ENCODE data around the gene ARHGAP6.
"Not testable (repeated sequence)": the region's sequence is repeated elsewhere in the genome, so short reads cannot be mapped to it uniquely, and the experiment has no call there.

ARHGAP6 gene

DNA sequence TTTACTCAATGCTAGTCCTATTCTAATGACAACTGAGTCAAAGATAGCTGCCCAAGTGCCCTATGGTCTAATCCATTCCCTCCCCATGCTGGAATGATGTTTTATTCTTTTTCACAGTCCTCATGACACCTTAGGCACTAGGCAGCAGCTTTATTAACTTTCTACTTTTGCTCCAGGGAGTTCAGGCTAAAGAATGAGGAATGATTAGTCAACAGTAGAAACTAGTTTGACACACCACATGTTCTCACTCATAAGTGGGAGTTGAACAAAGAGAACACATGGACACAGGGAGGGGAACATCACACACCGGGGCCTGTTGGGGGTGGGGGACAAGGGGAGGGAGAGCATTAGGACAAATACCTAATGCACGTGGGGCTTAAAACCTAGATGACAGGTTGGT is 309.8 kb downstream of the ARHGAP6 start:
- H2AFZ ChIP-seq (ENCODE audit: low read length); H3K36me3 ChIP-seq (replicated peaks; ENCODE audit: insufficient read depth, low read length); H3K27me3 ChIP-seq (replicated peaks; ENCODE audit: insufficient read depth, low read length); H4K20me1 ChIP-seq (ENCODE audit: insufficient read depth, low read length); H3K9ac ChIP-seq (ENCODE audit: low read length); DNase-seq; H3K4me3 ChIP-seq (ENCODE audit: low read length); H3F3A ChIP-seq (ENCODE audit: insufficient read depth, low read length); H3K27ac ChIP-seq (ENCODE audit: low read length); H3K9me2 ChIP-seq (replicated peaks; ENCODE audit: insufficient read depth, low read length); H3K4me2 ChIP-seq (ENCODE audit: low read depth, low read length); H3K9me3 ChIP-seq (replicated peaks; ENCODE audit: insufficient read depth, low read length): not testable (repeated sequence)
- Histone ChIP-seq H3K79me2 (ENCODE audit: low read length) (peaks cover 64% of the 10 kb centered on the region), H3K4me1 (ENCODE audit: low read length) (peaks cover 21% of the 10 kb centered on the region)

DNA sequence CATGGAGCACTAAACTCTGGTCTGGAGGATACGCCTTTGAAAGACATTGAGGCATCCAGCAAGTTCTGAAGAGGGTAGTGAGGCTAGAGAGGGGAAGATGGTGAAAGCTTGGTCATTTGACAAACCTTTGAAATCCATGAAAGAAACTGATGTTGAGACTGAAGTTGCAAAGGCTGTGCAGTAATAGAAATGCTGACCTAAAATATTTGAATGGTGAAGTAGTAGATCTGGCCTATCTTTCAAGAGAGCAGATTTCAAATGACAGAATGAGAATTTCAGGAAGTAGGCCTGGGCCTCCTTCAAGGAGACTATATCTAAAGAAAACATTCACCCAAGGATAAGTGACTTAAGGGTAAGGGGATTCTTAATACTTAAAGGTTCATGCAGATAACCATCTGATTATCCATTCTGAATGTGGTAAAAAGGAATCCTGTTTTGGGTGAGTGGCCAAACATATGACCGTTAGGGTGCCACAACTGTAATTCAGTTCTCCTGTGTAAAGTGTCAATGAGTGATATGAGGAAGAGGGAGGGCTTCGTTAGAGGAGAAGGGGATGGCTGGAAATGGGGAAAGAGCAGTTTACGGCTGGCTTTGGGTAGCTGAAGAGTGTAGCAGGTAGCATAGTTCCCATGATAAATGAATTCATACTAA is 310.3 kb downstream of the ARHGAP6 start:
- no peak for DNase-seq
- TF ChIP-seq, protein P1, sequence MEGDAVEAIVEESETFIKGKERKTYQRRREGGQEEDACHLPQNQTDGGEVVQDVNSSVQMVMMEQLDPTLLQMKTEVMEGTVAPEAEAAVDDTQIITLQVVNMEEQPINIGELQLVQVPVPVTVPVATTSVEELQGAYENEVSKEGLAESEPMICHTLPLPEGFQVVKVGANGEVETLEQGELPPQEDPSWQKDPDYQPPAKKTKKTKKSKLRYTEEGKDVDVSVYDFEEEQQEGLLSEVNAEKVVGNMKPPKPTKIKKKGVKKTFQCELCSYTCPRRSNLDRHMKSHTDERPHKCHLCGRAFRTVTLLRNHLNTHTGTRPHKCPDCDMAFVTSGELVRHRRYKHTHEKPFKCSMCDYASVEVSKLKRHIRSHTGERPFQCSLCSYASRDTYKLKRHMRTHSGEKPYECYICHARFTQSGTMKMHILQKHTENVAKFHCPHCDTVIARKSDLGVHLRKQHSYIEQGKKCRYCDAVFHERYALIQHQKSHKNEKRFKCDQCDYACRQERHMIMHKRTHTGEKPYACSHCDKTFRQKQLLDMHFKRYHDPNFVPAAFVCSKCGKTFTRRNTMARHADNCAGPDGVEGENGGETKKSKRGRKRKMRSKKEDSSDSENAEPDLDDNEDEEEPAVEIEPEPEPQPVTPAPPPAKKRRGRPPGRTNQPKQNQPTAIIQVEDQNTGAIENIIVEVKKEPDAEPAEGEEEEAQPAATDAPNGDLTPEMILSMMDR (IDR thresholded peaks at IDR 0.05; ENCODE audit: low read length), result no peak
- TF ChIP-seq EZH2 (optimal IDR thresholded peaks at IDR 0.05; ENCODE audit: low read depth, low read length) (no peak), EZH2phosphoT487 (IDR thresholded peaks at IDR 0.05; ENCODE audit: low read length) (no peak)
- H3F3A ChIP-seq (ENCODE audit: insufficient read depth, low read length), result no peaks in the 10 kb centered on the region
- peaks cover 66% of the 10 kb centered on the region for H3K79me2 ChIP-seq (ENCODE audit: low read length)
- no peak overlapping the region; the same call in 1 of the 2 replicates for H3K27ac ChIP-seq (ENCODE audit: low read length)
- no peaks in the 10 kb centered on the region for H3K9me2 ChIP-seq (replicated peaks; ENCODE audit: insufficient read depth, low read length)
- H3K9me3 ChIP-seq (replicated peaks; ENCODE audit: insufficient read depth, low read length), result no peaks in the 10 kb centered on the region
- H3K4me2 ChIP-seq (ENCODE audit: low read depth, low read length), result no peak overlapping the region
- H3K4me3 ChIP-seq (ENCODE audit: low read length), result no peak overlapping the region
- H3K27me3 ChIP-seq (replicated peaks; ENCODE audit: insufficient read depth, low read length), result no peaks in the 10 kb centered on the region
- no peaks in the 10 kb centered on the region for H4K20me1 ChIP-seq (ENCODE audit: insufficient read depth, low read length)
- H3K9ac ChIP-seq (ENCODE audit: low read length), result no peak overlapping the region
- no peak overlapping the region for H2AFZ ChIP-seq (ENCODE audit: low read length)
- H3K36me3 ChIP-seq (replicated peaks; ENCODE audit: insufficient read depth, low read length), result no peaks in the 10 kb centered on the region
- peaks cover 25% of the 10 kb centered on the region for H3K4me1 ChIP-seq (ENCODE audit: low read length)

DNA sequence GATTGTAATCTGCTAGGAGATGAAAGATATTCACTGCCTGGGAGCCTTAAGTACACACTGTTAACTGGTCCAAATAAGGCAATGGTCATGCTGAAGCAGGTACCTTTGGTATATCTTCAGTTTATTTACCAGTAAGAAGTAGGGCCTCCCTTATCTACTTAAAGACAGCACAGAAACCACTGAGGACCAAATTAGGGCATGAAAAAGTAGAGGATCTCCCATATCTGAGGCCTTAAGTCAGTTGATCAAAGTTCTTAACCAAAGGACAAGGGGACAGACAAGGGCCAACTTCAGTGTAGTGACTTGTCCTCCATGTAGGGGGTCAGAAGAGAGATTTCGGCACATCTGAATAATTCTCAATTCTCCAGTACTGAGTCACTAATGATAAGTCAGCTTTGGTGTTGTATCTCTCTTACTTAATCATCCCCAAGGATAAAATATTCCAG is 313.4 kb downstream of the ARHGAP6 start:
- no peak for TF ChIP-seq EZH2phosphoT487 (IDR thresholded peaks at IDR 0.05; ENCODE audit: low read length)
- TF ChIP-seq, protein P1 (IDR thresholded peaks at IDR 0.05; ENCODE audit: low read length), result no peak
- TF ChIP-seq EZH2 (optimal IDR thresholded peaks at IDR 0.05; ENCODE audit: low read depth, low read length), result no peak
- no peak overlapping the region for H3K27ac ChIP-seq (ENCODE audit: low read length)
- no peak overlapping the region for H3K4me3 ChIP-seq (ENCODE audit: low read length)
- H3K4me1 ChIP-seq (ENCODE audit: low read length), result peaks cover 44% of the 10 kb centered on the region
- H3F3A ChIP-seq (ENCODE audit: insufficient read depth, low read length), result no peaks in the 10 kb centered on the region
- H3K27me3 ChIP-seq (replicated peaks; ENCODE audit: insufficient read depth, low read length), result no peaks in the 10 kb centered on the region
- no peak overlapping the region for H3K4me2 ChIP-seq (ENCODE audit: low read depth, low read length)
- no peaks in the 10 kb centered on the region for H3K9me3 ChIP-seq (replicated peaks; ENCODE audit: insufficient read depth, low read length)
- no peaks in the 10 kb centered on the region for H3K36me3 ChIP-seq (replicated peaks; ENCODE audit: insufficient read depth, low read length)
- H2AFZ ChIP-seq (ENCODE audit: low read length), result no peak overlapping the region
- DNase-seq, result no peak
- H3K9ac ChIP-seq (ENCODE audit: low read length), result no peak overlapping the region
- H4K20me1 ChIP-seq (ENCODE audit: insufficient read depth, low read length), result no peaks in the 10 kb centered on the region
- no peaks in the 10 kb centered on the region for H3K9me2 ChIP-seq (replicated peaks; ENCODE audit: insufficient read depth, low read length)
- peaks cover 58% of the 10 kb centered on the region for H3K79me2 ChIP-seq (ENCODE audit: low read length)
